Upper lobe of left lung (tissue), 6 donors: ENCODE results near the gene TREX2. TPM values are rescaled to one million over a fixed set of nuclear protein-coding genes. Genes with fewer than 3 reads are reported as not detected.

ENCODE experiments used
- ATAC-seq, 2 donors: fragments of 200-7000 bp; cut with Tn5 transposase; one replicate each; pipeline ENCODE4 v1.9.1; 2022; ENCODE audit warnings: mild to moderate bottlenecking in 2 of 2, moderate library complexity in 2 of 2; ENCODE audit not compliant: low FRiP score in 2 of 2
- DNase-seq, 2 donors: peaks; one replicate each; pipeline ENCODE4 v3.0.0-alpha.2; 2019 to 2020
- H3K27ac ChIP-seq, 4 donors: fragments of 200-600 bp; sonication (generic); one replicate each; pipeline ENCODE4 v1.5.1; 2016 to 2019
- H3K27me3 ChIP-seq, 4 donors: fragments of 200-600 bp; sonication (generic); one replicate each; pipeline ENCODE4 v1.5.1; 2017 to 2019
- H3K36me3 ChIP-seq, 4 donors: fragments of 200-600 bp; sonication (generic); one replicate each; pipeline ENCODE4 v1.5.1; 2016 to 2019
- H3K4me1 ChIP-seq, 4 donors: fragments of 200-600 bp; sonication (generic); one replicate each; pipeline ENCODE4 v1.5.1; 2018 to 2019
- H3K4me3 ChIP-seq, 4 donors: fragments of 200-600 bp; sonication (generic); one replicate each; pipeline ENCODE4 v1.5.1; 2017 to 2019; ENCODE audit warnings: mild to moderate bottlenecking in 2 of 4, moderate library complexity in 1 of 4
- H3K9me3 ChIP-seq, 4 donors: fragments of 200-600 bp; sonication (generic); one replicate each; pipeline ENCODE4 v1.5.1; 2018 to 2019
- EP300 ChIP-seq, 4 donors: sonication (generic); formaldehyde crosslinking; IDR thresholded peaks; one replicate each; pipeline ENCODE4 v1.5.1; 2017; ENCODE audit warnings: antibody characterized with exemption in 4 of 4, control low read depth in 2 of 4
- POLR2A ChIP-seq, 4 donors: fragments of 450-650 bp; IDR thresholded peaks; one replicate each; pipeline ENCODE4 v1.5.1; 2016 to 2017; ENCODE audit warnings: antibody characterized with exemption in 4 of 4, mild to moderate bottlenecking in 2 of 4
- POLR2AphosphoS5 ChIP-seq, 2 donors: sonication (generic); formaldehyde crosslinking; IDR thresholded peaks; one replicate each; pipeline ENCODE4 v1.5.1; 2017; ENCODE audit warnings: antibody characterized with exemption in 2 of 2
- WGBS, 2 donors: methylation state at CpG; one replicate each; pipeline ENCODE4 v1.1.5; 2017 to 2018; 5-methylcytosine and 5-hydroxymethylcytosine counted together
- total RNA-seq, 6 donors: library from RNA; depleted of rRNA in 4 of 6; stranded (reverse); fragments of >200 nt in 4 of 6; gene quantifications; one replicate each; pipeline versions ENCODE4 v1.1.0 to v1.2.1, GENCODE V29; 2016 to 2021
- TF ChIP-seq, protein P1 (sequence below), 6 experiments: fragments of 450-650 bp in 4 of 6; fragments of 200-600 bp in 2 of 6; sonication (generic) in 2 of 6; IDR thresholded peaks; one replicate each; pipeline ENCODE4 v1.5.1; 2016 to 2019; ENCODE audit warnings: antibody characterized with exemption in 6 of 6
- donor health status: DM: no; HTN: no; CAD: no; lungs with moderate emphysema.
- donor health status: DM: no; HTN: yes; CAD: no; lungs with severe emphysema.

The TREX2 gene
- total RNA-seq, 6 donors from 2014 or later: 0.97 to 7.3 (median 2.8) TPM

DNA sequence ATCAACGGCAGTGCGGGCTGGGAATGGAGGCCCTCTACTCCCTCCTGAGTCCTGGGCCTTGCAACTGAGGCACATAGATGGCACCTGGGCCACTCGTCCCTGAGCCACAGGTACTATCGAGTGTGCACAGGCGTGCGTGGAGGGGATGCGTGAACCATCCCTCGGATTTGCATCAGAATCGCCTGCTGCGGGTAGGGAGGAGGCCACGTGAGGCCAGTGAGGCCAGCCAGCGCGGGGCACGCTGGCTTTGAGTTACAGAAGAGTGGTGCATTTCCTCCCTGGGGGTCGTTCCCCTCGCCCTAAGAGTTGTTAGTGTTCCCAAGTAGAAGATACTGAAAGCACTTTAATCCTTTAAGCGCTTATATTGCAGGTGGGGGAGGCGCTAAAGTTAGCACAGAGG, 24.0 kb downstream of the TREX2 start:
- no peak overlapping the region for H3K27ac ChIP-seq
- no peak overlapping the region for H3K4me3 ChIP-seq
- H3K9me3 ChIP-seq: no peaks in the 10 kb centered on the region
- ATAC-seq (no peak), DNase-seq (no peak)
- H3K36me3 ChIP-seq: peaks cover 0 to 11% (median 2%) of the 10 kb centered on the region in 4 donors
- H3K4me1 ChIP-seq: no peaks in the 10 kb centered on the region
- TF ChIP-seq EP300 (IDR thresholded peaks at IDR 0.05): no peak
- TF ChIP-seq, protein P1, sequence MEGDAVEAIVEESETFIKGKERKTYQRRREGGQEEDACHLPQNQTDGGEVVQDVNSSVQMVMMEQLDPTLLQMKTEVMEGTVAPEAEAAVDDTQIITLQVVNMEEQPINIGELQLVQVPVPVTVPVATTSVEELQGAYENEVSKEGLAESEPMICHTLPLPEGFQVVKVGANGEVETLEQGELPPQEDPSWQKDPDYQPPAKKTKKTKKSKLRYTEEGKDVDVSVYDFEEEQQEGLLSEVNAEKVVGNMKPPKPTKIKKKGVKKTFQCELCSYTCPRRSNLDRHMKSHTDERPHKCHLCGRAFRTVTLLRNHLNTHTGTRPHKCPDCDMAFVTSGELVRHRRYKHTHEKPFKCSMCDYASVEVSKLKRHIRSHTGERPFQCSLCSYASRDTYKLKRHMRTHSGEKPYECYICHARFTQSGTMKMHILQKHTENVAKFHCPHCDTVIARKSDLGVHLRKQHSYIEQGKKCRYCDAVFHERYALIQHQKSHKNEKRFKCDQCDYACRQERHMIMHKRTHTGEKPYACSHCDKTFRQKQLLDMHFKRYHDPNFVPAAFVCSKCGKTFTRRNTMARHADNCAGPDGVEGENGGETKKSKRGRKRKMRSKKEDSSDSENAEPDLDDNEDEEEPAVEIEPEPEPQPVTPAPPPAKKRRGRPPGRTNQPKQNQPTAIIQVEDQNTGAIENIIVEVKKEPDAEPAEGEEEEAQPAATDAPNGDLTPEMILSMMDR (IDR thresholded peaks at IDR 0.05): no peak
- H3K27me3 ChIP-seq: no peaks in the 10 kb centered on the region
- 88 to 93% methylated on average over 13 to 18 of the region's 18 CpGs for WGBS, 2 donors

DNA sequence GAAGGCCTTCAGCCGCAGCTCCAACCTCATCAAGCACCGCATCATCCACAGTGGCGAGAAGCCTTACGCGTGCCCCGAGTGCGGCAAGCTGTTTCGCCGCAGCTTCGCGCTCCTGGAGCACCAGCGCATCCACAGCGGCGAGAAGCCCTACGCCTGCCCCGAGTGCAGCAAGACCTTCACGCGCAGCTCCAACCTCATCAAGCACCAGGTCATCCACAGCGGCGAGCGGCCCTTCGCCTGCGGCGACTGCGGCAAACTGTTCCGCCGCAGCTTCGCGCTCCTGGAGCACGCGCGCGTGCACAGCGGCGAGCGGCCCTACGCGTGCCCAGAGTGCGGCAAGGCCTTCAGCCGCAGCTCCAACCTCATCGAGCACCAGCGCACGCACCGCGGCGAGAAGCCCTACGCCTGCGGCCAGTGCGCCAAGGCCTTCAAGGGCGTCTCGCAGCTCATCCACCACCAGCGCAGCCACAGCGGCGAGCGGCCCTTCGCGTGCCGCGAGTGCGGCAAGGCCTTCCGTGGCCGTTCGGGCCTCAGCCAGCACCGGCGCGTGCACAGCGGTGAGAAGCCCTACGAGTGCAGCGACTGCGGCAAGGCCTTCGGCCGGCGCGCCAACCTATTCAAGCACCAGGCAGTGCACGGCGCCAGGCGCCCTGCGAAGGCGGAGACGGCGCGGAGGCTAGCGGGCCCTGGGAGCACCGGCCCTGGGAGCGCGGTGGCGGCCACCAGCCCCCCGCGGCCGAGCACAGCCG, 24.8 kb downstream of the TREX2 start:
- DNase-seq (peak in 1 of 2 donors; percentile 12), ATAC-seq (no peak)
- H3K27ac ChIP-seq: no peak overlapping the region
- H3K4me1 ChIP-seq: no peaks in the 10 kb centered on the region
- H3K27me3 ChIP-seq: no peaks in the 10 kb centered on the region
- no peaks in the 10 kb centered on the region for H3K9me3 ChIP-seq
- H3K36me3 ChIP-seq: peaks cover 0 to 11% (median 2%) of the 10 kb centered on the region in 4 donors
- H3K4me3 ChIP-seq: no peak overlapping the region
- WGBS, 2 donors: 88% methylated on average over 88 of the region's 91 CpGs; no CpG with 5 or more reads in 1 of the 2 donors
- TF ChIP-seq POLR2AphosphoS5 (IDR thresholded peaks at IDR 0.05) (no peak), EP300 (IDR thresholded peaks at IDR 0.05) (no peak), POLR2A (IDR thresholded peaks at IDR 0.05) (no peak)
- TF ChIP-seq, protein P1 (IDR thresholded peaks at IDR 0.05): no peak

DNA sequence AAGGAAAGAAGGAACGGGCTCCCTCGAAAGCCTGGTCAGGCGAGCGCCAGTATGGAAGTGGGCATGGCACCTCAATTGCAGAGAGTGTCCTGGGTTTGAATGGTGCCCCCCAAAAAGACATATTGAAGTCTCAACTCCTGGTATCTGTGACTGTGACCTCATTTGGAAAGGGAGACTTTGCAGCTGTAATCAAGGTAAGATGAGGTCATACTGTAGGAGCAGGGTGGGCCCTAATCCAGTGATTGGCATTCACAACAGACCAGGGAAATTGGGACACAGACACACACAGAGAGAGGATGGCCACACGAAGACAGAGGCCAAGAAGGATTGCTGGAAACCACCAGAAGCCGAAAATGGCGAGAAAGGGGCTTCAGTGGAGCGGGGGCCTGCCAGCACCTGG, 28.2 kb downstream of the TREX2 start:
- WGBS, 2 donors: 85 to 92% methylated on average over 8 of the region's 8 CpGs
- ATAC-seq (no peak), DNase-seq (no peak)
- H3K27me3 ChIP-seq: no peaks in the 10 kb centered on the region
- H3K36me3 ChIP-seq: peaks cover 0 to 11% (median 2%) of the 10 kb centered on the region in 4 donors
- H3K4me3 ChIP-seq: no peak overlapping the region
- H3K4me1 ChIP-seq: peaks cover 0 to 8% (median 2%) of the 10 kb centered on the region in 4 donors
- no peak overlapping the region for H3K27ac ChIP-seq
- no peaks in the 10 kb centered on the region for H3K9me3 ChIP-seq
- TF ChIP-seq, protein P1 (IDR thresholded peaks at IDR 0.05): no peak
- TF ChIP-seq POLR2A (IDR thresholded peaks at IDR 0.05) (no peak), EP300 (IDR thresholded peaks at IDR 0.05) (no peak), POLR2AphosphoS5 (IDR thresholded peaks at IDR 0.05) (no peak)

DNA sequence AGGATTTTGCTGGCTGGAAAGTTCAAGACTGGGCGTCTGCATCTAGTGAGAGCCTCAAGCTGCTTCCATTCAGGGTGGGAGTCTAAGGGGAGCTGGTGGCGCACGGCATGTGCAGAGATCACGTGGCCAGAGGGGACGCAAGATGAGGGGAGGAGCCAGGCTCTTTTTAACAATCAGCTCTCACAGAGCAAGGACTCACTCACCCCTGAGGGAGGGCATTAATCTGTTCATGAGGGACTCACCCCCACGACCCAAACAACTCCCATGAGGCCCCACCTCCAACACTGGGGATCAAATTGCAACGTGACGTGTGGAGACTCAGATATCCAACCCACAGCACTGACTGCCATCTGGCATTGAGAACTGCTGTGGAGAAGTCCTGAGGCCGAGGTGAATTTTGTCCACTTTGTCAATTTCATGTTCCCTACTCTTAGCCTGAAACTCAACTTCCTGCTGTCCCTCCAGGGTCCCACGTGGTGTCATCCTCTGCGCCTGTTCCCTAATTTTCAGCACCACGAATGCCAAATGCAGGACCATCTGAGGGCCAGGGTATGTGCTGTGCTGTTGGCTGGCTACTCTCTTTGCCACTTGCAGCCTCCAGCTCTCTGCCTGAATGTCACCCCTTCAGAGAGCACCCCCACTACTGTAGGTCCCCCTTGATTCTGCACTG, 28.9 kb downstream of the TREX2 start:
- H3K4me3 ChIP-seq: no peak overlapping the region
- ATAC-seq: no peak
- WGBS, 2 donors: 67 to 71% methylated on average over 7 to 12 of the region's 12 CpGs

More for the DNA sequence above, 28.9 kb downstream of the TREX2 start:
- no peak for DNase-seq
- Histone ChIP-seq H3K9me3 (no peaks in the 10 kb centered on the region), H3K4me1 (peaks cover 0 to 9% (median 2%) of the 10 kb centered on the region in 4 donors), H3K27ac (no peak overlapping the region), H3K27me3 (no peaks in the 10 kb centered on the region), H3K36me3 (peaks cover 0 to 10% (median 2%) of the 10 kb centered on the region in 4 donors)
- TF ChIP-seq EP300 (IDR thresholded peaks at IDR 0.05) (no peak), POLR2AphosphoS5 (IDR thresholded peaks at IDR 0.05) (no peak), POLR2A (IDR thresholded peaks at IDR 0.05) (no peak)
- TF ChIP-seq, protein P1 (IDR thresholded peaks at IDR 0.05): no peak
